Sigmoid colon (tissue), 4 donors: ENCODE results near the gene INPP1.

Experiments
- CTCF ChIP-seq, 4 experiments: fragments of 450-650 bp in 3 of 4; fragments of 200-600 bp in 1 of 4; IDR thresholded peaks; one replicate each; pipeline ENCODE4 v1.5.1; 2016 to 2019; ENCODE audit warnings: antibody characterized with exemption in 4 of 4, mild to moderate bottlenecking in 3 of 4, moderate library complexity in 2 of 4
- EP300 ChIP-seq, 4 donors: sonication (generic); formaldehyde crosslinking; IDR thresholded peaks; one replicate each; pipeline ENCODE4 v1.6.1; 2017; ENCODE audit warnings: antibody characterized with exemption in 4 of 4
- POLR2A ChIP-seq, 2 donors: fragments of 450-650 bp; IDR thresholded peaks; one replicate each; pipeline ENCODE4 v1.6.1; 2016; ENCODE audit warnings: antibody characterized with exemption in 2 of 2, mild to moderate bottlenecking in 2 of 2, moderate library complexity in 2 of 2
- POLR2AphosphoS5 ChIP-seq, 4 donors: sonication (generic); formaldehyde crosslinking; IDR thresholded peaks; one replicate each; pipeline ENCODE4 v1.6.1; 2017; ENCODE audit warnings: antibody characterized with exemption in 4 of 4

GRCh38 chr2:190304404-190304803, 39.0 kb upstream of the INPP1 start:
- no peak for TF ChIP-seq EP300 (IDR thresholded peaks at IDR 0.05)
- no peak for TF ChIP-seq CTCF (IDR thresholded peaks at IDR 0.05)
- no peak for TF ChIP-seq POLR2AphosphoS5 (IDR thresholded peaks at IDR 0.05)
- no peak for TF ChIP-seq POLR2A (IDR thresholded peaks at IDR 0.05)
